ENCODE data around the gene KLHL29.

The KLHL29 gene

DNA sequence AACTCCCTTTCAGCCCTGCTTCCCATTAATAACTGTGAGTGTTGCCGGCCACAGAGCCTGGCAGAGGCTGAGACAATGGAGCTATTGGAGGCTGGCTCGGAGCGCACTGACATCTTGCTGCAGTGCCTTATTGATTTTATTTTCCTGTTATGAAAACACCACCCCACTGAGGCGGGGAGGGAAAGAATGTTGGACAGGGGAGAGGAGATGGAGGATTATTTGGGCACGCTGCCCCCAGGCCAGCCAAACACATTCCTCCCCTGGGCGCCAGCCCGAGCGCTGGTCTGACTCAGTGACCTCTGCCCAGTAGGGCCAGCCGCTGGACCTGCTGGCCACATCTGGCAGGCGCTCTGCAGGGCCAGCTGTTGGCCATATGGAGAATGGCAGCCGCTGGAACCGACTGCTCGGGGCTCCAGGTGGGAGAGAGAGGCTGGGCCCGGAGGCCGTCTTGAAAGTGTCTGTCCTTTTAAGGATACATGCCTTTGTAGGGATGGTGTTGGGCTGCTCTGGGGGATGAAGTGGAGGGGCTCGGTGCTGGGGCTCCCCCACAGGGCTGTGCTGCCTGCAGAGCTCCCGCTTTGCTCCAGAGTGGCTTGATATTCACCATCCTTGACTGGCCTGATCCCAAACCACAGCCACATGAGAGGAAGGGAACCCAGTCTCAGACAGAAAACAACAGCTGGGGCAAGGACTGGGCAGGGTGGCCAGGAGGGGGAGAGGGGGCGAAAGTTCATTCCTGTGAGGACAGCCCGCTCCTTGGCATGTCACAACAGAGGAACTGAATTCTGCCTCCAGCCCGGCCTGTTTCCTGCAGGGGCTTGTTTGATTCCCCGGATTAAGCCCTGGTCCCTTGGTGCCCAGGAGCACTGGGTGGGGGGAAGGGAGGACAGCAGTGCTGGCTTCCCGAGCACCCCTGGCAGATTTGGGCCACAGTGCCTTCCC, 179.0 kb downstream of the KLHL29 start:
- H3K27ac ChIP-seq: no peak overlapping the region
- TF ChIP-seq, protein P1, sequence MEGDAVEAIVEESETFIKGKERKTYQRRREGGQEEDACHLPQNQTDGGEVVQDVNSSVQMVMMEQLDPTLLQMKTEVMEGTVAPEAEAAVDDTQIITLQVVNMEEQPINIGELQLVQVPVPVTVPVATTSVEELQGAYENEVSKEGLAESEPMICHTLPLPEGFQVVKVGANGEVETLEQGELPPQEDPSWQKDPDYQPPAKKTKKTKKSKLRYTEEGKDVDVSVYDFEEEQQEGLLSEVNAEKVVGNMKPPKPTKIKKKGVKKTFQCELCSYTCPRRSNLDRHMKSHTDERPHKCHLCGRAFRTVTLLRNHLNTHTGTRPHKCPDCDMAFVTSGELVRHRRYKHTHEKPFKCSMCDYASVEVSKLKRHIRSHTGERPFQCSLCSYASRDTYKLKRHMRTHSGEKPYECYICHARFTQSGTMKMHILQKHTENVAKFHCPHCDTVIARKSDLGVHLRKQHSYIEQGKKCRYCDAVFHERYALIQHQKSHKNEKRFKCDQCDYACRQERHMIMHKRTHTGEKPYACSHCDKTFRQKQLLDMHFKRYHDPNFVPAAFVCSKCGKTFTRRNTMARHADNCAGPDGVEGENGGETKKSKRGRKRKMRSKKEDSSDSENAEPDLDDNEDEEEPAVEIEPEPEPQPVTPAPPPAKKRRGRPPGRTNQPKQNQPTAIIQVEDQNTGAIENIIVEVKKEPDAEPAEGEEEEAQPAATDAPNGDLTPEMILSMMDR (conservative IDR thresholded peaks at IDR 0.05): no peak
- no peak for TF ChIP-seq ZFX (IDR thresholded peaks at IDR 0.05)

DNA sequence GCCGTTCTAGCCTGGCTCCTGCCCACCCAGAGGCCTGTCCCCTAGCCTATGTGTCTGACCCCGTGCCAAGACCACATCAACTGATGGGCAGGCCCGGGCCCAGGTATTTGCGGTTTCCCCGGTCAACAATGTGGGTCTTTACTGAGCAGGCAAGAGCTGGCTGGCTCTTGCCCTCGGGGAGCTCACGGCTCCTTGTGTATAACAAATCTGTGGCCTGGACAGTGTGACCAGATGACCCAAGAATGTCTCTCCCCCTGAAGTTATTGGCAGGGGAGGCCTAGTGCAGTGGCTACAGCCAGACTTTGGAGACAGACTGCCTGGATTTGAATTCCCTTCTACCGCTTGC, 179.6 kb downstream of the KLHL29 start:
- no peak overlapping the region for H3K27ac ChIP-seq
- TF ChIP-seq ZFX (IDR thresholded peaks at IDR 0.05): no peak
- TF ChIP-seq, protein P1 (conservative IDR thresholded peaks at IDR 0.05): no peak

DNA sequence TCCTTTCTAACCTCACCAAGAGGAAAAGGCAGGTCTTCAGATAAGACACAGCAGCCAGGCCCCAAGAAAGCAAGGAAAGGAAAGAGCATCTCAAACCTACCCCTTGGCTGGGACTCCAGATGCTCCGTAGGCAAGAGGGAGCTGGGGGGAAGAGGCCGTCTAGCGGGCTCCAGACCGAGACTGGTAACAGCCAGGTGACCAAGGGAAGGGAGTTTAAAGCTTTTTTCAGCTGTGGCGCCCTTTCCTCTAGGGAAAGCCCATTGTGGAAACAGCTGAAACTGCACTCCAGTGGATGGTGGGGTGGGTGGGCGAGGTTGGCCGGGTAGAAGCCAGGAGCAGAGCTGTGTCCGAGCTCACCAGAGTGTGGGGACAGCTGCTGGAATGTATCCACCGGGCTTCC, 180.4 kb downstream of the KLHL29 start:
- TF ChIP-seq, protein P1 (conservative IDR thresholded peaks at IDR 0.05): no peak
- no peak for TF ChIP-seq ZFX (IDR thresholded peaks at IDR 0.05)
- H3K27ac ChIP-seq: no peak overlapping the region

DNA sequence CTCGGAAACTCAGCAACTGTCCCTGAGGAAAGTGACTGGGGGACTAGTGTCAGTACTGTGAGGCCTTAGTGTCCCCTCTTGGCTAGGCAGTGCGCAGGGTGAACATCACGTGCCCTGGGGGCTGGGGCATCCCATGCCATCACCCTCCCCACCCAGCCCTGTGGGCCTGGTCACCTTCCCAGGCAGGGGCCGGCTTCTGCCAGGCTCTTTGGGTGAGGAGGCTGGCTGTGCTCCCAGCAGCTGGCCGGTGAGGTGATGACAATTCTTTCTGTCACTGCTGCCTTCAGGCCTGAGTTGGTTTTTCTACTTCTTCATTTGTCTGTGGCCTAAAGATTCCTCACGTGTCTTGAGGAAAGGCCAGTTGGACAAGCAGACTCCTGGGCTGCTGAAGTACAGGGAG, 180.8 kb downstream of the KLHL29 start:
- TF ChIP-seq ZFX (IDR thresholded peaks at IDR 0.05): no peak
- TF ChIP-seq, protein P1 (conservative IDR thresholded peaks at IDR 0.05): no peak
- no peak overlapping the region for H3K27ac ChIP-seq

DNA sequence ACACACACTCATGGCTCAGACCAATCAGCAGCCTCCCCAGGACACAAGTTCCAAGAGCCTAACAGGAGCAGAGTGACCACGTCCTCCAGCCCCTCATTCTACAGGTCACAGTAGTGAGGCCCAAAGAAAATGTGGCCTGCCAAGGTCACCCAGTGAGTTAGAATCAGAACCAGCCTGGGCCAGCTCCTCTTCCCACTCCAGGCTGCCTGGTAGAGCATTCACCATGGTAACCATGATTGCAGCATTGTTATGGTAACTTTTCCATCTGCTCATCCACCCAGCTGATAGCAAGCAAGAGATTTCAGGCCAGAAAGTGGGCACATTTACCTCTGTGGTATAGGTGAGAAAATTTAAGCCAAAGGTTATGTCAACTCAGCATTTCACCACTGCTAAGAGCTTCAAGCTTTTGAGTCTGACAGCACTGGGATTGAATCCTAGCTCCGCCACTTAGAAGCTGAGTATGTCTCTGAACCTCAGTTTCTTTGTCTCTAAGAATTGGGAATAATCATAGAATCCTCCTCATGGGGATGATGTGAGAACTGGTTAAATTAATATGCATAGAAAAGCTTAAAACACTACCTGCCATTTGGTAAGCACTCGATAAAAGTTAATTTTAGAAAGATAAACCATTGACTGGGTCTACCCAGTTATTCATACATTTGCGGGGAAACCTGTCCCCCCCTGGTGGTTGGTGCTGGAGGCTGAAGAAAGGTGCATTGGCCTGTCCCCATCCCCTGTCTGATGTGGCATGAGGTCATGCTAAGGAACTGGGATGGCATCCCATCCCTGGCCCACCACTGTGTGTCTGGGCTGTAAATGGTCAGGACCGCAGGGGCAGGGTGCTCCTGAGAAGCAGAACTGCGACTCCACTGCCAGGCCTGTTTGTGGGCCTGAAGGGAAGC, 181.5 kb downstream of the KLHL29 start:
- no peak overlapping the region for H3K27ac ChIP-seq
- no peak for TF ChIP-seq ZFX (IDR thresholded peaks at IDR 0.05)
- TF ChIP-seq, protein P1 (conservative IDR thresholded peaks at IDR 0.05): peak; percentile 21; the same call in 1 of the 2 replicates

DNA sequence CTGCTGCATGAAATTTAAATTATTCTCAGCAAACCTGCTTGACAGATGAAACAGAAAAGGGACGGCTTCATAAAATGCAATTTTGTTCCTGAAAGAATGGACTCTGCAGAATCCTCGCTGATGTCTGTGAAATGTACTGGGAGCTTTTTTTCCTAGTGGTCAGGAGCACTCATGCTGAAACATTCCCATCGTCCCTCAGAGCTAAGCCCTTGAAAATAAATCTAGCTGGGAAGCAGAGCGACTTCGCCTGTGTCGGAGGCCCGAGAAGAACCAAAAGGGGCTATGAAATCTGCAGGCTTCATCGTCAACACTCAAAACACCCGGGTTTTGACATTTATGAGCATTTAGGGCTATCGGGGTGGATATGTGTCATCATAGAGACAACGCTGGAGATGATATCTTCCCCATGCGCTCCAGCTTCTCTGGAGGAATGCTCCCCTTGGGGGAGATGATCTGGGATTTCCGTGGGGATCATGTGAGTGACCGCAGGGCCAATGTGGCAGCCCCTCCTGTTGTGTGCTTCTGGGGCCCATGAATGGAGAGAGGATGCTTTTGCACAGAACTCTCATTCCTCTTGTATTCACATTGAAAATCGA, 182.3 kb downstream of the KLHL29 start:
- TF ChIP-seq, protein P1 (conservative IDR thresholded peaks at IDR 0.05): no peak

More for the DNA sequence above, 182.3 kb downstream of the KLHL29 start:
- no peak overlapping the region for H3K27ac ChIP-seq
